CD14-positive monocyte (primary cell): ENCODE results near the gene CACNA1D. TPM values are rescaled to one million over a fixed set of nuclear protein-coding genes. Genes with fewer than 3 reads are reported as not detected.

Experiments used
- DNase-seq, 3 donors: peaks; one replicate each; pipeline ENCODE4 v3.0.0-alpha.2; 2011 to 2022
- H2AFZ ChIP-seq: 2 replicates; pipeline ENCODE4 v1.6.0; 2012; ENCODE audit warnings: mild to moderate bottlenecking, low read depth, low read length, inconsistent platforms; ENCODE audit not compliant: insufficient read depth, poor library complexity, severe bottlenecking
- H3K27ac ChIP-seq, 2 donors: 1 replicate in 1 of 2; 2 replicates in 1 of 2; pipeline ENCODE4 v1.5.1; 2012 to 2013; ENCODE audit warnings: low read length in 2 of 2, control low read depth in 1 of 2, inconsistent platforms in 1 of 2, low read depth in 1 of 2, mild to moderate bottlenecking in 1 of 2
- H3K27me3 ChIP-seq, 2 donors: one replicate each; pipeline versions ENCODE4 v1.6.0 to v1.6.1; 2011 to 2013; ENCODE audit warnings: low read length in 2 of 2; ENCODE audit not compliant: control insufficient read depth in 2 of 2, insufficient read depth in 2 of 2
- H3K36me3 ChIP-seq, 2 donors: replicated peaks in 1 of 2; 1 replicate in 1 of 2; 2 replicates in 1 of 2; pipeline versions ENCODE4 v1.5.1 to v1.6.1; 2012 to 2013; ENCODE audit warnings: low read length in 2 of 2, control low read depth in 1 of 2, inconsistent platforms in 1 of 2, mild to moderate bottlenecking in 1 of 2; ENCODE audit not compliant: insufficient read depth in 2 of 2, control insufficient read depth in 1 of 2
- H3K4me1 ChIP-seq, 2 donors: 1 replicate in 1 of 2; 2 replicates in 1 of 2; pipeline versions ENCODE4 v1.5.1 to v1.6.1; 2012 to 2013; ENCODE audit warnings: low read length in 2 of 2, control low read depth in 1 of 2, inconsistent platforms in 1 of 2, mild to moderate bottlenecking in 1 of 2, moderate library complexity in 1 of 2; ENCODE audit not compliant: insufficient read depth in 2 of 2, control insufficient read depth in 1 of 2
- H3K4me2 ChIP-seq: replicated peaks from 2 replicates; pipeline ENCODE3; 2012; ENCODE audit warnings: low read length, moderate library complexity, mild to moderate bottlenecking; ENCODE audit not compliant: poor library complexity, severe bottlenecking; ENCODE audit errors: extremely low read depth
- H3K4me3 ChIP-seq, 3 experiments: fragments of 200-600 bp in 1 of 3; sonication (generic) in 1 of 3; replicated peaks in 1 of 3; 1 replicate in 2 of 3; 2 replicates in 1 of 3; pipeline ENCODE4 v1.5.1; 2011 to 2013; ENCODE audit warnings: low read length in 3 of 3, mild to moderate bottlenecking in 3 of 3, control low read depth in 2 of 3, low read depth in 2 of 3, inconsistent platforms in 1 of 3, moderate library complexity in 1 of 3
- H3K79me2 ChIP-seq: 2 replicates; pipeline ENCODE4 v1.6.0; 2012; ENCODE audit warnings: mild to moderate bottlenecking, control low read depth, inconsistent platforms, low read length, moderate library complexity; ENCODE audit not compliant: insufficient read depth
- H3K9ac ChIP-seq: 2 replicates; pipeline ENCODE4 v1.6.0; 2017; ENCODE audit warnings: low read length, mild to moderate bottlenecking; ENCODE audit not compliant: insufficient read depth, poor library complexity, severe bottlenecking
- H3K9me3 ChIP-seq, 2 donors: replicated peaks in 1 of 2; 1 replicate in 1 of 2; 2 replicates in 1 of 2; pipeline versions ENCODE4 v1.5.1 to v1.6.1; 2012 to 2013; ENCODE audit warnings: low read length in 2 of 2, control low read depth in 1 of 2; ENCODE audit not compliant: control insufficient read depth in 1 of 2, insufficient read depth in 1 of 2
- H4K20me1 ChIP-seq: 2 replicates; pipeline ENCODE4 v1.6.0; 2012; ENCODE audit warnings: mild to moderate bottlenecking, low read length, control low read depth, moderate library complexity; ENCODE audit not compliant: insufficient read depth
- H3K27ac Mint-ChIP-seq, 7 donors: one replicate each; pipeline ENCODE4 v1.8.0; 2020; ENCODE audit warnings: mild to moderate bottlenecking in 7 of 7, mixed read lengths in 7 of 7, moderate library complexity in 6 of 7, inconsistent platforms in 2 of 7
- H3K27me3 Mint-ChIP-seq, 3 donors: one replicate each; pipeline ENCODE4 v1.8.0; 2021 to 2022; ENCODE audit warnings: low read depth in 3 of 3, mild to moderate bottlenecking in 3 of 3, mixed read lengths in 3 of 3, moderate library complexity in 3 of 3, inconsistent platforms in 1 of 3
- H3K36me3 Mint-ChIP-seq, 2 donors: one replicate each; pipeline ENCODE4 v1.8.0; 2020; ENCODE audit warnings: mixed read lengths in 2 of 2, inconsistent platforms in 1 of 2, mild to moderate bottlenecking in 1 of 2
- H3K4me1 Mint-ChIP-seq: one replicate; pipeline ENCODE4 v1.8.0; 2020; ENCODE audit warnings: mild to moderate bottlenecking, mixed read lengths
- H3K4me3 Mint-ChIP-seq, 2 donors: one replicate each; pipeline ENCODE4 v1.8.0; 2020; ENCODE audit warnings: mild to moderate bottlenecking in 2 of 2, mixed read lengths in 2 of 2, moderate library complexity in 1 of 2
- H3K9me3 Mint-ChIP-seq, 7 donors: one replicate each; pipeline ENCODE4 v1.8.0; 2020 to 2022; ENCODE audit warnings: mixed read lengths in 7 of 7, mild to moderate bottlenecking in 6 of 7, moderate library complexity in 6 of 7, inconsistent platforms in 2 of 7
- WGBS: methylation state at CpG from one replicate; pipeline ENCODE4 v1.1.5; 2013; ENCODE audit warnings: missing lambda C conversion rate; ENCODE audit not compliant: insufficient coverage; 5-methylcytosine and 5-hydroxymethylcytosine counted together
- intact Hi-C, 2 donors: fragments of 100-400 bp; cut with micrococcal nuclease; formaldehyde crosslinking; loops; one replicate each; pipeline versions ENCODE4 v1.15.0 to v1.15.1; 2023
- polyA plus RNA-seq, 3 donors: library from polyadenylated mRNA; depleted of rRNA in 1 of 3; unstranded in 2 of 3; stranded (reverse) in 1 of 3; fragments of 300-500 nt in 2 of 3; fragments of >200 nt in 1 of 3; fragmentation: Illumina TruSeq in 2 of 3; gene quantifications; 1 replicate in 2 of 3; 2 replicates in 1 of 3; pipeline ENCODE4 v1.2.3, GENCODE V29; 2012 to 2021
- TF ChIP-seq, protein P1 (sequence below): fragments of 200-600 bp; IDR thresholded peaks from one replicate; pipeline ENCODE4 v1.8.0; 2022; ENCODE audit warnings: antibody characterized with exemption, mild to moderate bottlenecking

Gene CACNA1D
- polyA plus RNA-seq, 3 donors = 0.29 to 1.2 (median 0.98) TPM

DNA sequence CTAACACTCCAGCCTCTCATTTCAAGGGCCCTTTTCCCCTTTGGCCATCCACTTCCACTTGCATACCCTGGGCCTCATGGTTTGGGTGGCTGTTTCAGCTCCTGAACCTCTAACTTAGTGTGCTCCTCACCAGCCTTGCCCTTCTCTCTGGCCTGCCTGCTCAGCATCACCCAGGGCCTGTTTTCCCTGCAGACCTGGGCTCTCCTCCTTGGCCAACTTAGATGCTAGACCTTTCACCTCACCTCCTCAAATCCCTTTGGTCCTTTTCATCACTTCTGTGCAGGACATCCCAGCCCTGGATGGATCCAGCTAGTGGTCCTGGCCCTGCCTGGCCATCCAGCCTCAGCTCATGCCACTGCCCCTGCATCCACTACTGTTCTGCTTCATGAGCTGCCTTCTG, 95.4 kb downstream of the CACNA1D start:
- no peaks in the 10 kb centered on the region for H3K36me3 ChIP-seq
- DNase-seq = no peak
- Mint-ChIP-seq H3K36me3 (no peaks in the 10 kb centered on the region), H3K4me1 (no peaks in the 10 kb centered on the region), H3K9me3 (peaks cover 0 to 1% (median 0%) of the 10 kb centered on the region in 7 donors), H3K27ac (peak overlapping the region in 1 of 7 donors; percentile 68), H3K27me3 (peaks cover 0 to 8% (median 4%) of the 10 kb centered on the region in 3 donors), H3K4me3 (no peak overlapping the region)
- no peaks in the 10 kb centered on the region for H3K79me2 ChIP-seq
- H3K9ac ChIP-seq = no peak overlapping the region
- H3K9me3 ChIP-seq = no peaks in the 10 kb centered on the region
- TF ChIP-seq, protein P1, sequence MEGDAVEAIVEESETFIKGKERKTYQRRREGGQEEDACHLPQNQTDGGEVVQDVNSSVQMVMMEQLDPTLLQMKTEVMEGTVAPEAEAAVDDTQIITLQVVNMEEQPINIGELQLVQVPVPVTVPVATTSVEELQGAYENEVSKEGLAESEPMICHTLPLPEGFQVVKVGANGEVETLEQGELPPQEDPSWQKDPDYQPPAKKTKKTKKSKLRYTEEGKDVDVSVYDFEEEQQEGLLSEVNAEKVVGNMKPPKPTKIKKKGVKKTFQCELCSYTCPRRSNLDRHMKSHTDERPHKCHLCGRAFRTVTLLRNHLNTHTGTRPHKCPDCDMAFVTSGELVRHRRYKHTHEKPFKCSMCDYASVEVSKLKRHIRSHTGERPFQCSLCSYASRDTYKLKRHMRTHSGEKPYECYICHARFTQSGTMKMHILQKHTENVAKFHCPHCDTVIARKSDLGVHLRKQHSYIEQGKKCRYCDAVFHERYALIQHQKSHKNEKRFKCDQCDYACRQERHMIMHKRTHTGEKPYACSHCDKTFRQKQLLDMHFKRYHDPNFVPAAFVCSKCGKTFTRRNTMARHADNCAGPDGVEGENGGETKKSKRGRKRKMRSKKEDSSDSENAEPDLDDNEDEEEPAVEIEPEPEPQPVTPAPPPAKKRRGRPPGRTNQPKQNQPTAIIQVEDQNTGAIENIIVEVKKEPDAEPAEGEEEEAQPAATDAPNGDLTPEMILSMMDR = no peak
- intact Hi-C loops = no loop called here
- no peak overlapping the region for H3K27ac ChIP-seq
- H2AFZ ChIP-seq = no peak overlapping the region
- H3K4me1 ChIP-seq = no peaks in the 10 kb centered on the region
- no peak overlapping the region for H3K4me2 ChIP-seq
- H3K27me3 ChIP-seq = no peaks in the 10 kb centered on the region
- H3K4me3 ChIP-seq = no peak overlapping the region
- no peaks in the 10 kb centered on the region for H4K20me1 ChIP-seq

DNA sequence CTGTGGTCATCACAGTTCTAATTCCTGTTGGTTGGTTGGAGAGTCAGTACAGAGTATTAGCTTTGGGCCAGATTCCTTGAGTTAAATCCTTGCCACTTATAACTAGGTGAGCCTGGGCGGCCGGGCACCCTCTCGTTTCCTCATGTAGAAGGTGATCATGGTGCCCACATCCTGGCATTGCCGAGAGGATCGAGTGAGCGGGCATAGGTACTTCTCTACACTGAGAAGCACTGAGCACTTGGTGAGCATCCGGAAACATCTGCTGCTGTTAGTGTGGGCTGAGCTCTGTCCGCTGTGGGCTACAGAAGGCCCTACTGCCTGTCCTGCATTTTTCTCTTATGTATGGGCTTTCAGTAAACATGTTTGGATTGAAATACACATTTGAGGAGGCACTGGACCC, 96.2 kb downstream of the CACNA1D start:
- no peaks in the 10 kb centered on the region for H4K20me1 ChIP-seq
- no peaks in the 10 kb centered on the region for H3K36me3 Mint-ChIP-seq
- no peak overlapping the region for H2AFZ ChIP-seq
- no peak overlapping the region for H3K4me2 ChIP-seq
- no peak overlapping the region for H3K27ac Mint-ChIP-seq
- H3K36me3 ChIP-seq = no peaks in the 10 kb centered on the region
- no peak for DNase-seq
- intact Hi-C loops = no loop called here
- no peak overlapping the region for H3K4me3 ChIP-seq
- peaks cover 0 to 10% (median 9%) of the 10 kb centered on the region in 3 donors for H3K27me3 Mint-ChIP-seq
- H3K27me3 ChIP-seq = no peaks in the 10 kb centered on the region
- no peak overlapping the region for H3K27ac ChIP-seq
- WGBS = 98% methylated on average over 8 of the region's 8 CpGs
- no peaks in the 10 kb centered on the region for H3K4me1 ChIP-seq
- no peak overlapping the region for H3K4me3 Mint-ChIP-seq
- no peaks in the 10 kb centered on the region for H3K4me1 Mint-ChIP-seq
- H3K79me2 ChIP-seq = no peaks in the 10 kb centered on the region
- TF ChIP-seq, protein P1 = no peak
- H3K9ac ChIP-seq = no peak overlapping the region
- H3K9me3 ChIP-seq = no peaks in the 10 kb centered on the region
- H3K9me3 Mint-ChIP-seq = peaks cover 0 to 1% (median 0%) of the 10 kb centered on the region in 7 donors
